Tibial nerve (tissue), 4 donors: ENCODE results near the gene COA8.

Source experiments
- CTCF ChIP-seq, 5 experiments: fragments of 200-600 bp in 3 of 5; fragments of 450-650 bp in 2 of 5; sonication (generic) in 3 of 5; IDR thresholded peaks; one replicate each; pipeline ENCODE4 v1.5.1; 2016 to 2019; ENCODE audit warnings: antibody characterized with exemption in 5 of 5, mild to moderate bottlenecking in 3 of 5, moderate library complexity in 2 of 5
- EP300 ChIP-seq, 2 donors: sonication (generic); formaldehyde crosslinking; IDR thresholded peaks; one replicate each; pipeline ENCODE4 v1.6.1; 2017; ENCODE audit warnings: antibody characterized with exemption in 2 of 2, mild to moderate bottlenecking in 1 of 2
- POLR2A ChIP-seq, 2 donors: fragments of 450-650 bp; IDR thresholded peaks; one replicate each; pipeline ENCODE4 v1.6.1; 2017; ENCODE audit warnings: antibody characterized with exemption in 2 of 2, mild to moderate bottlenecking in 2 of 2, moderate library complexity in 2 of 2

GRCh38 chr14:103562179-103562428 lies 656 bp upstream of the COA8 start:
- no peak for TF ChIP-seq EP300 (IDR thresholded peaks at IDR 0.05)
- TF ChIP-seq POLR2A (IDR thresholded peaks at IDR 0.05), result no peak
- no peak for TF ChIP-seq CTCF (IDR thresholded peaks at IDR 0.05)
